PC-9 (cell line): ENCODE data around the gene KAT8. TPM values are rescaled to one million over a fixed set of nuclear protein-coding genes. Genes with fewer than 3 reads are reported as not detected.

Experiments used
- BruUV-seq: library from RNA; stranded (reverse); fragments of 400-500 nt; replicated peaks from 2 replicates; lab custom pipeline; 2021; lab: Mats Ljungman, UMichigan
- CTCF ChIA-PET: fragments of 300-600 bp; sonication (Branson Sonifier 250); formaldehyde crosslinking; loops from one replicate; lab custom pipeline; 2022; ENCODE audit warnings: antibody characterized with exemption; lab: Charles Lee
- POLR2A ChIA-PET: fragments of 300-600 bp; sonication (Branson Sonifier 250); formaldehyde crosslinking; loops from one replicate; lab custom pipeline; 2022; ENCODE audit warnings: antibody characterized with exemption; ENCODE audit not compliant: unreplicated experiment; lab: Charles Lee
- DNase-seq, 2 experiments: peaks; one replicate each; pipeline versions ENCODE4 v3.0.0 to v3.0.0-alpha.2; 2015 to 2022; ENCODE audit warnings: mixed read lengths in 1 of 2
- H2AFZ ChIP-seq: fragments of 200-600 bp; sonication (generic); 2 replicates; pipeline ENCODE4 v1.8.1; 2017; ENCODE audit warnings: antibody characterized with exemption
- H3F3A ChIP-seq: fragments of 200-600 bp; sonication (generic); 2 replicates; pipeline ENCODE4 v1.8.1; 2017; ENCODE audit warnings: antibody characterized with exemption, mild to moderate bottlenecking, low read depth; ENCODE audit not compliant: insufficient read depth
- H3K27ac ChIP-seq: fragments of 200-600 bp; sonication (generic); 2 replicates; pipeline ENCODE4 v1.6.1; 2016; ENCODE audit warnings: mixed run types
- H3K27me3 ChIP-seq: fragments of 200-600 bp; sonication (generic); 2 replicates; pipeline ENCODE4 v1.6.1; 2016; ENCODE audit warnings: low read depth, mixed run types; ENCODE audit not compliant: insufficient read depth
- H3K36me3 ChIP-seq: fragments of 200-600 bp; sonication (generic); 2 replicates; pipeline ENCODE4 v1.6.1; 2016; ENCODE audit warnings: low read depth, mixed run types
- H3K4me1 ChIP-seq: fragments of 200-600 bp; sonication (generic); replicated peaks from 2 replicates; pipeline ENCODE4 v1.6.1; 2016; ENCODE audit warnings: mixed run types; ENCODE audit not compliant: insufficient read depth
- H3K4me2 ChIP-seq: fragments of 200-600 bp; sonication (generic); 2 replicates; pipeline ENCODE4 v1.6.1; 2017; ENCODE audit warnings: mixed run types
- H3K4me3 ChIP-seq: fragments of 200-600 bp; sonication (generic); 2 replicates; pipeline ENCODE4 v1.6.1; 2016; ENCODE audit warnings: mixed run types
- H3K79me2 ChIP-seq: fragments of 200-600 bp; sonication (generic); 2 replicates; pipeline ENCODE4 v1.6.1; 2017; ENCODE audit warnings: low read depth, mixed run types
- H3K9me2 ChIP-seq: fragments of 200-600 bp; sonication (generic); 2 replicates; pipeline ENCODE4 v1.8.1; 2017; ENCODE audit warnings: mild to moderate bottlenecking; ENCODE audit not compliant: insufficient read depth
- H3K9me3 ChIP-seq: fragments of 200-600 bp; sonication (generic); 2 replicates; pipeline ENCODE4 v1.8.1; 2016; ENCODE audit warnings: low read depth; ENCODE audit not compliant: insufficient read depth
- H4K20me1 ChIP-seq: fragments of 200-600 bp; sonication (generic); 2 replicates; pipeline ENCODE4 v1.8.1; 2017; ENCODE audit not compliant: insufficient read depth
- CTCF ChIP-seq: fragments of 200-600 bp; sonication (generic); conservative IDR thresholded peaks from 2 replicates; pipeline ENCODE4 v1.6.1; 2017; ENCODE audit warnings: mixed run types, antibody characterized with exemption, mild to moderate bottlenecking, moderate library complexity
- EZH2 ChIP-seq: fragments of 200-600 bp; sonication (generic); IDR thresholded peaks from 2 replicates; pipeline ENCODE4 v1.8.0; 2017; ENCODE audit warnings: antibody characterized with exemption, low read depth
- intact Hi-C: fragments of 100-400 bp; cut with micrococcal nuclease; formaldehyde crosslinking; loops from one replicate; pipeline ENCODE4 v1.10.0; 2022; ENCODE audit not compliant: unreplicated experiment
- total RNA-seq: library from RNA; stranded (reverse); gene quantifications from 2 replicates; pipeline ENCODE4 v1.2.3, GENCODE V29; 2021

The KAT8 gene
- total RNA-seq, 1 experiment from 2014 or later: 81.4 TPM

GRCh38 chr16:31134091-31134571 is 16.7 kb downstream of the KAT8 start:
- no peak for TF ChIP-seq CTCF
- no peak for TF ChIP-seq EZH2
- Histone ChIP-seq H4K20me1 (no peaks in the 10 kb centered on the region), H3K4me3 (peak overlapping the region; percentile 59), H3K9me2 (no peaks in the 10 kb centered on the region), H3F3A (peaks cover 47% of the 10 kb centered on the region), H3K4me2 (peak overlapping the region; percentile 75), H3K4me1 (peaks cover 69% of the 10 kb centered on the region), H3K79me2 (peaks cover 12% of the 10 kb centered on the region), H3K36me3 (no peaks in the 10 kb centered on the region; the same call in 1 of the 2 replicates), H3K9me3 (no peaks in the 10 kb centered on the region), H3K27ac (peak overlapping the region; percentile 71), H2AFZ (no peak overlapping the region), H3K27me3 (no peaks in the 10 kb centered on the region)
- intact Hi-C loops: loop anchor here (2.0 kb wide), 1 partner anchor 59 kb away; the partner anchor contains the start of genes ZNF646 and ZNF668
- DNase-seq: peak; percentile 60 to 64
- ChIA-PET POLR2A (interaction anchor here (0.7 to 3.1 kb wide), 4 partner anchors 17 to 60 kb away, joined by 3 to 29 read pairs (median 6); partner anchors contain the start of genes KAT8 and ZNF668), CTCF (interaction anchor here (1.0 kb wide), 1 partner anchor 8 kb away, joined by 5 read pairs; no protein-coding TSS in a partner anchor)
- BruUV-seq: no TSS peak

DNA sequence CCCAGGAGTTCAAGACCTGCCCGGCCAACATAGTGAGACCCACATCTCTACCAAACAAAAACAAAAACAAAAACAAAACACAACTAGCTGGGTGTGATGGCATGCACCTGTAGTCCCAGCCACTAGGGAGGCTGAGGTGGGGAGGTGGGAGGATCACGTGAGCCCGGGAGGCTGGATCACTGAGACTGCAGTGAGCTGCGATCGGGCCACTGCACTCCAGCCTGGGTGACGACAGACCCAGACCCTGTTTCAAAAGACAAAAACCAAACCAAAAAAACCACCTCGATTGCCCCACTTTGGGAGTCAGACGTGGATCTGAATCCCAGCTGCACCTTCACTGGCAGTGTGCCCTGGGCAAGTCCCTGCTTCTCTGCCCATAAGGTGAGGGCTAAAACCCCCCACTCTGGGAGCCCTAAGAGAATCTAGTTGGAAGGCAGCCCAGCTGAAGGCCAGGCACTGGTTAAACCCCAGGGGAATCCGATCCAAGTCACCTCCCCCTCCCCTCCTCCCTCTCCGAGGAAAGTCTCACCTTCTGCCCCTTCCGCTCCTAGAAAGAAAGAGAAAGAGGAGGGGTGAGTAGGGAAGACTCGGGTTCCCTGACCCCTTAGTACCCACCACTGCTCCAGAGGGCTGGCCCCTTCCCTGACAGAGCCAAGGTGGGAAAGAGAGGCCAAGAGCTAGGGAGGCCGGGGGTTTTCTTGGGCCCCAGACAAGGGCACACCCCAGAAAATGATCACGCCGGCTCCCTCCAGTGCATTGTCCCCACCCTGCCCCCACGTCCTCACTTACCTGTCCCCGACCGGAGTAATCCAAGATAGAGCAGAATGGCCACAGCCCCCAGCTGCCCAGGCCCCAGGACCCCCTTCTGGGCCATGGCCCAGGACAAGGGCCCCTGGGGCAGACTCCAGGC is 17.4 kb downstream of the KAT8 start:
- CTCF ChIA-PET: interaction anchor here (1.0 kb wide), 1 partner anchor 7 kb away, joined by 5 read pairs; no protein-coding TSS in a partner anchor
- no peak overlapping the region for H2AFZ ChIP-seq
- H3K36me3 ChIP-seq: no peaks in the 10 kb centered on the region
- peak overlapping the region; percentile 71 for H3K27ac ChIP-seq
- intact Hi-C loops: loop anchor here (2.0 kb wide), 1 partner anchor 60 kb away; the partner anchor contains the start of genes ZNF646 and ZNF668
- peak; percentile 70 to 76 for DNase-seq
- no peaks in the 10 kb centered on the region for H4K20me1 ChIP-seq
- no peaks in the 10 kb centered on the region for H3K9me2 ChIP-seq
- TF ChIP-seq EZH2 (no peak), CTCF (no peak; the same call in 1 of the 2 replicates)
- H3K4me1 ChIP-seq: peaks cover 68% of the 10 kb centered on the region
- peaks cover 12% of the 10 kb centered on the region for H3K79me2 ChIP-seq
- H3K27me3 ChIP-seq: no peaks in the 10 kb centered on the region
- peak overlapping the region; percentile 75 for H3K4me2 ChIP-seq
- H3F3A ChIP-seq: peaks cover 47% of the 10 kb centered on the region
- H3K9me3 ChIP-seq: no peaks in the 10 kb centered on the region
- BruUV-seq: TSS peak; percentile 60
- peak overlapping the region; percentile 59 for H3K4me3 ChIP-seq
- POLR2A ChIA-PET: interaction anchor here (0.6 to 3.1 kb wide), 5 partner anchors 17 to 132 kb away, joined by 3 to 29 read pairs (median 5); partner anchors contain the start of genes KAT8 and ZNF668
